ENCODE data around the gene DUT. TPM values are rescaled to one million over a fixed set of nuclear protein-coding genes. Genes with fewer than 3 reads are reported as not detected.

The DUT gene
- total and polyA plus RNA-seq, 7 donors = 29.5 to 56.0 (median 37.4) TPM

GRCh38 chr15:48331796-48332641, 790 bp downstream of the DUT start:
- Histone ChIP-seq H3K9me3 (no peaks in the 10 kb centered on the region), H3K4me1 (peaks cover 24% of the 10 kb centered on the region), H3K36me3 (ENCODE audit: insufficient read depth in 1 of 2, low read depth in 1 of 2) (peaks cover 8 to 38% of the 10 kb centered on the region in 2 donors), H3K4me3 (peak overlapping the region; percentile 98), H3K27ac (peak overlapping the region; percentile 98), H3K27me3 (ENCODE audit: insufficient read depth in 3 of 3, low read length in 2 of 3) (no peaks in the 10 kb centered on the region)
- 3 to 6% (median 4%) methylated on average over 43 to 64 of the region's 64 CpGs for WGBS, 3 donors
- TF ChIP-seq CTCF (IDR thresholded peaks at IDR 0.05) = no peak
- intact Hi-C loops (cut with DNase I) = no loop called here
- DNase-seq = peak; percentile 66 to 78
- peak; percentile 84 to 87 (median 84) for ATAC-seq

GRCh38 chr15:48332642-48333034, 1.4 kb downstream of the DUT start:
- no peak for ATAC-seq
- H3K9me3 ChIP-seq = no peaks in the 10 kb centered on the region
- H3K4me1 ChIP-seq = peaks cover 19% of the 10 kb centered on the region
- intact Hi-C loops (cut with DNase I) = no loop called here
- H3K36me3 ChIP-seq (ENCODE audit: insufficient read depth in 1 of 2, low read depth in 1 of 2) = peaks cover 8 to 44% of the 10 kb centered on the region in 2 donors
- no peaks in the 10 kb centered on the region for H3K27me3 ChIP-seq (ENCODE audit: insufficient read depth in 3 of 3, low read length in 2 of 3)
- DNase-seq = no peak
- peak overlapping the region; percentile 98 for H3K4me3 ChIP-seq
- 46 to 51% (median 48%) methylated on average over 9 of the region's 9 CpGs for WGBS, 3 donors
- TF ChIP-seq CTCF (IDR thresholded peaks at IDR 0.05) = no peak
- H3K27ac ChIP-seq = no peak overlapping the region

GRCh38 chr15:48333540-48333939, 2.3 kb downstream of the DUT start:
- Histone ChIP-seq H3K27me3 (ENCODE audit: insufficient read depth in 3 of 3, low read length in 2 of 3) (no peaks in the 10 kb centered on the region), H3K4me3 (no peak overlapping the region), H3K36me3 (ENCODE audit: insufficient read depth in 1 of 2, low read depth in 1 of 2) (peaks cover 8 to 53% of the 10 kb centered on the region in 2 donors), H3K27ac (no peak overlapping the region), H3K9me3 (no peaks in the 10 kb centered on the region), H3K4me1 (peaks cover 15% of the 10 kb centered on the region)
- DNase-seq (no peak), ATAC-seq (no peak)
- intact Hi-C loops (cut with DNase I) = no loop called here
- no peak for TF ChIP-seq CTCF (IDR thresholded peaks at IDR 0.05)
- 35 to 50% (median 38%) methylated on average over 4 of the region's 4 CpGs for WGBS, 3 donors

GRCh38 chr15:48334260-48334659, 3.0 kb downstream of the DUT start:
- TF ChIP-seq CTCF (IDR thresholded peaks at IDR 0.05) = no peak
- H3K27me3 ChIP-seq (ENCODE audit: insufficient read depth in 3 of 3, low read length in 2 of 3) = no peaks in the 10 kb centered on the region
- ATAC-seq (no peak), DNase-seq (no peak)
- peaks cover 15% of the 10 kb centered on the region for H3K4me1 ChIP-seq
- H3K4me3 ChIP-seq = no peak overlapping the region
- intact Hi-C loops (cut with DNase I) = no loop called here
- H3K9me3 ChIP-seq = no peaks in the 10 kb centered on the region
- H3K27ac ChIP-seq = no peak overlapping the region
- H3K36me3 ChIP-seq (ENCODE audit: insufficient read depth in 1 of 2, low read depth in 1 of 2) = peaks cover 8 to 58% of the 10 kb centered on the region in 2 donors
- WGBS, 3 donors = 80 to 82% (median 82%) methylated on average over 2 of the region's 2 CpGs

All from psoas muscle (tissue), 8 donors.